Fibroblast of the aortic adventitia (primary cell): ENCODE measurements around the gene RBM6. TPM values are rescaled to one million over a fixed set of nuclear protein-coding genes. Genes with fewer than 3 reads are reported as not detected.

Source experiments
- DNase-seq: peaks from one replicate; pipeline ENCODE4 v3.0.0-alpha.2; 2010; ENCODE audit warnings: low read depth
- H3K4me3 ChIP-seq: 2 replicates; pipeline ENCODE4 v1.5.1; 2011; ENCODE audit warnings: low read depth, mild to moderate bottlenecking, control low read depth, low read length, moderate library complexity
- CTCF ChIP-seq: IDR thresholded peaks from 2 replicates; pipeline ENCODE4 v1.5.1; 2011; ENCODE audit warnings: mild to moderate bottlenecking, low read length, control low read depth, inconsistent platforms; ENCODE audit not compliant: insufficient read depth
- total RNA-seq: library from RNA; depleted of rRNA; stranded (reverse); fragments of >200 nt; gene quantifications from 2 replicates; pipeline ENCODE4 v1.2.3, GENCODE V29; 2012; ENCODE audit warnings: low replicate concordance

RBM6 gene
- total RNA-seq, 1 donor, result 48.5 TPM

GRCh38 chr3:49955636-49956035 is 15.7 kb downstream of the RBM6 start:
- no peak for DNase-seq

GRCh38 chr3:49966233-49966942 is 26.4 kb downstream of the RBM6 start:
- H3K4me3 ChIP-seq, result no peak overlapping the region
- no peak for DNase-seq
- TF ChIP-seq CTCF, result no peak

More at GRCh38 chr3:49955636-49956035, 15.7 kb downstream of the RBM6 start:
- no peak for TF ChIP-seq CTCF
- H3K4me3 ChIP-seq, result no peak overlapping the region

GRCh38 chr3:49967291-49967690 is 27.3 kb downstream of the RBM6 start:
- TF ChIP-seq CTCF, result no peak
- H3K4me3 ChIP-seq, result no peak overlapping the region
- peak; percentile 68 for DNase-seq

- H3K4me3 ChIP-seq, result no peak overlapping the region
- no peak for TF ChIP-seq CTCF
- no peak for DNase-seq
Observed at GRCh38 chr3:49968346-49968745, 28.4 kb downstream of the RBM6 start.

DNA sequence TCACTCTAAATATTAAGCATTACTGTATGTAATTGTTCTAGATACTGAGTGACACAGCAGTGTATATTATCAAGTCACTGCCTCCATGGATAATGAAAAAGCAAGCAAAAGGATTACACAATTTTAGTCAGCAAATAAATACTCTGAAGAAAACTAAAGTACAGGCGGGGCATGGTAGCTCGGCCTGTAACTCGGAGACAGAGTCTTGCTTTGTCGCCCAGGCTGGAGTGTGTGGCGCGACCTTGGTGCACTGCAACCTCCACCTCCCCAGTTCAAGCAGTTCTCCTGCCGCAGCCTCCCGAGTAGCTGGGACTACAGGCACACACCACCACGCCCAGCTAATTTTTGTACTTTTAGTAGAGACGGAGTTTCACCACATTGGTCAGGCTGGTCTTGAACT is 32.7 kb downstream of the RBM6 start:
- no peak for TF ChIP-seq CTCF
- no peak overlapping the region for H3K4me3 ChIP-seq
- no peak for DNase-seq

DNA sequence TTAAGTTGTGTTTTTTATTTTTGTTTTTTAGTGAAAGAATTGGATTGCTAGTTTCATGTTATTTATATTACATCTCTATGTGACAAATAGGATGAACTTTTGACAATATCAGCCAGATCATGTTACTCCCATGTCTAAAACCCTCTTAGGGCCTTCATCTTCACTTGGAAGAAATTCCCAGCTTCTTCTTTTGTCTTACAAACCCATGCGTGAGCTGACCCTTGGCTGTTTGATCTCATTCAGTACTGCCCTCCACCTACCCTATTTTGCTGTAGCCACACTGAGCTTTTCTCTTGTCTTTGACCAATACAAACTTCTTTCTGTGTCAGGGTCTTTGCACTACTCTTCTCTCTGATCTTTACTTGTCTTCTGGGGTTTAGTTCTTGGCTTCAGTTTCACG is 37.0 kb downstream of the RBM6 start:
- no peak for DNase-seq
- TF ChIP-seq CTCF, result no peak
- no peak overlapping the region for H3K4me3 ChIP-seq

DNA sequence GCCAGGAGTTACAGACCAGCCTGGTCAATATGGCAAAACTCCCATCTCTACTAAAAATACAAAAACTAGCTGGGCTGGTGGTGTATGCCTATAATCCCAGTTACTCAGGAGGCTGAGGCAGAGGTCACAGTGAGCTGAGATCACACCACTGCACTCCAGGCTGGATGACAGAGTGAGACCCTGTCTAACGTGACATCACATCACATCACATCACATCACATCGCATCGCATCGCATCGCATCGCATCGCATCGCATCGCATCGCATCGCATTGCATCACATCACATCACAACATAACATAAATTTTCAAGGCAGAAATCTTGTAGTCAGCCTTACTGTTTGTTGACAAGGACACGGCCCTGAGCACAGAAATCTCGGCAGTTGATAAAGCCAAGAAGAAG is 44.4 kb downstream of the RBM6 start:
- no peak for DNase-seq
- H3K4me3 ChIP-seq, result no peak overlapping the region
- no peak for TF ChIP-seq CTCF
